K562 (cell line): ENCODE results near the gene AMOTL1. TPM values are rescaled to one million over a fixed set of nuclear protein-coding genes. Genes with fewer than 3 reads are reported as not detected.

Experiments
- ATAC-seq: fragments of 200-7000 bp; cut with Tn5 transposase; 3 replicates; pipeline ENCODE4 v1.9.1; 2020; ENCODE audit warnings: moderate library complexity
- BruUV-seq: library from RNA; stranded (reverse); fragments of 400-500 nt; replicated peaks from 2 replicates; lab custom pipeline; 2021; lab: Mats Ljungman, UMichigan
- CTCF ChIA-PET: fragments of 300-600 bp; formaldehyde crosslinking; extraction: SDS; loops from one replicate; lab custom pipeline; 2021; ENCODE audit warnings: low intra/inter-chr PET ratio; lab: Yijun Ruan, JAX
- POLR2A ChIA-PET: fragments of 300-600, 350-650 bp; sonication (Branson Sonifier 250); formaldehyde crosslinking; extraction: SDS; loops from one replicate; lab custom pipeline; 2021; ENCODE audit warnings: antibody characterized with exemption, inconsistent platforms; lab: Yijun Ruan, JAX
- DNase-seq, 4 experiments: peaks; one replicate each; pipeline versions ENCODE4 v3.0.0 to v3.0.0-alpha.2; 2011 to 2018; ENCODE audit warnings: low spot score in 3 of 4, mixed read lengths in 3 of 4; ENCODE audit errors: extremely low read depth in 1 of 4
- FAIRE-seq: peaks from 2 replicates; lab custom pipeline; 2011; peaks lifted over from hg19 to GRCh38; lab: Jason Lieb, UNC
- H2AFZ ChIP-seq: 2 replicates; pipeline ENCODE4 v1.6.0; 2011; ENCODE audit warnings: low read depth, low read length, control low read depth, inconsistent platforms
- H3K27ac ChIP-seq: fragments of 200-600 bp; 3 replicates; pipeline ENCODE4 v1.8.0; 2011; ENCODE audit warnings: low read depth, mild to moderate bottlenecking, control low read depth, inconsistent platforms, low read length, moderate library complexity, mixed read lengths; ENCODE audit errors: extremely low read depth
- H3K27me3 ChIP-seq, 2 experiments: fragments of 300-600 bp in 1 of 2; 2 replicates in 1 of 2; 3 replicates in 1 of 2; pipeline versions ENCODE4 v1.6.0 to v1.8.0; 2011; ENCODE audit warnings: inconsistent platforms in 2 of 2, low read length in 2 of 2, mild to moderate bottlenecking in 1 of 2, mixed read lengths in 1 of 2, moderate library complexity in 1 of 2; ENCODE audit not compliant: control insufficient read depth in 2 of 2, insufficient read depth in 2 of 2
- H3K36me3 ChIP-seq: fragments of 300-600 bp; 3 replicates; pipeline ENCODE4 v1.8.0; 2011; ENCODE audit warnings: mild to moderate bottlenecking, low read length, inconsistent platforms; ENCODE audit not compliant: control insufficient read depth, insufficient read depth
- H3K4me1 ChIP-seq, 2 experiments: fragments of 200-600 bp in 1 of 2; replicated peaks in 1 of 2; 2 replicates in 1 of 2; 3 replicates in 1 of 2; pipeline versions ENCODE4 v1.5.1 to v1.8.0; 2011; ENCODE audit warnings: inconsistent platforms in 2 of 2, low read length in 2 of 2, mild to moderate bottlenecking in 1 of 2, mixed read lengths in 1 of 2, moderate library complexity in 1 of 2; ENCODE audit not compliant: control insufficient read depth in 2 of 2, insufficient read depth in 2 of 2
- H3K4me2 ChIP-seq: 2 replicates; pipeline ENCODE4 v1.6.1; 2011; ENCODE audit warnings: low read length, control low read depth, inconsistent platforms, mixed read lengths; ENCODE audit not compliant: insufficient read depth
- H3K4me3 ChIP-seq: fragments of 200-600 bp; sonication (generic), shearing (Covaris generic); 2 replicates; pipeline ENCODE4 v1.5.1; 2016; ENCODE audit warnings: control low read depth, inconsistent platforms
- H3K79me2 ChIP-seq: fragments of 200-600 bp; 3 replicates; pipeline ENCODE4 v1.8.0; 2011; ENCODE audit warnings: low read length, inconsistent platforms; ENCODE audit not compliant: control insufficient read depth, insufficient read depth
- H3K9ac ChIP-seq, 2 experiments: 2 replicates each; pipeline versions ENCODE4 v1.6.0 to v1.6.1; 2011; ENCODE audit warnings: low read depth in 2 of 2, low read length in 2 of 2, control low read depth in 1 of 2, inconsistent platforms in 1 of 2, mild to moderate bottlenecking in 1 of 2, mixed read lengths in 1 of 2; ENCODE audit not compliant: insufficient read depth in 1 of 2
- H3K9me1 ChIP-seq: one replicate; pipeline ENCODE4 v1.6.0; 2011; ENCODE audit warnings: inconsistent platforms, mild to moderate bottlenecking, low read length, moderate library complexity; ENCODE audit not compliant: control insufficient read depth, insufficient read depth
- H3K9me3 ChIP-seq: replicated peaks from 2 replicates; pipeline ENCODE4 v1.5.1; 2011; ENCODE audit warnings: low read depth, low read length, inconsistent platforms; ENCODE audit not compliant: control insufficient read depth, insufficient read depth
- H4K20me1 ChIP-seq: replicated peaks from 2 replicates; pipeline ENCODE4 v1.6.1; 2011; ENCODE audit warnings: low read length, inconsistent platforms, mixed read lengths; ENCODE audit not compliant: control insufficient read depth, insufficient read depth
- CHD4 ChIP-seq: fragments of 200-600 bp; sonication (generic); IDR thresholded peaks from 3 replicates; pipeline ENCODE4 v1.6.1; 2012; ENCODE audit warnings: low read depth, mild to moderate bottlenecking, mixed read lengths, low read length, inconsistent platforms; ENCODE audit not compliant: insufficient read depth, insufficient replicate concordance, poor library complexity, severe bottlenecking
- DPF2 ChIP-seq: fragments of 450-650 bp; IDR thresholded peaks from 2 replicates; pipeline ENCODE4 v1.6.1; 2016
- ELF4 ChIP-seq: fragments of 450-650 bp; formaldehyde crosslinking; IDR thresholded peaks from 2 replicates; pipeline ENCODE4 v1.4.0; 2022; ENCODE audit warnings: missing genetic modification characterization
- ETV1 ChIP-seq: fragments of 450-650 bp; conservative IDR thresholded peaks from 2 replicates; pipeline ENCODE4 v1.6.1; 2016; ENCODE audit warnings: missing genetic modification characterization, control low read depth, low read depth, missing compliant biosample characterization
- FOXP4 ChIP-seq: sonication (generic); formaldehyde crosslinking; IDR thresholded peaks from 2 replicates; pipeline ENCODE4 v1.8.0; 2022; ENCODE audit warnings: mild to moderate bottlenecking, missing genetic modification reagents, borderline replicate concordance
- MYNN ChIP-seq, 2 experiments: sonication (generic); formaldehyde crosslinking in 1 of 2; IDR thresholded peaks; 2 replicates each; pipeline versions ENCODE4 v1.5.0 to v1.6.1; 2016 to 2020; ENCODE audit warnings: antibody characterized with exemption in 1 of 2, missing genetic modification reagents in 1 of 2
- PHF20 ChIP-seq: fragments of 450-650 bp; IDR thresholded peaks from 2 replicates; pipeline ENCODE4 v1.6.1; 2018; ENCODE audit not compliant: partially characterized antibody
- RBM25 ChIP-seq: fragments of 200-400 bp; formaldehyde crosslinking; IDR thresholded peaks from 2 replicates; pipeline ENCODE4 v1.6.1; 2018; ENCODE audit warnings: low read length, low read depth, moderate library complexity; ENCODE audit not compliant: severe bottlenecking
- RERE ChIP-seq: sonication (generic); formaldehyde crosslinking; IDR thresholded peaks from 2 replicates; pipeline ENCODE4 v1.8.0; 2023; ENCODE audit warnings: missing genetic modification reagents, mild to moderate bottlenecking, borderline replicate concordance
- RHOXF2B ChIP-seq: fragments of 250-450 bp; sonication (Bioruptor Pico); conservative IDR thresholded peaks from 2 replicates; pipeline ENCODE4 v1.5.1; 2021
- TCF15 ChIP-seq: fragments of 250-450 bp; sonication (Bioruptor Pico); IDR thresholded peaks from 2 replicates; pipeline ENCODE4 v1.8.0; 2022; ENCODE audit warnings: moderate library complexity, mild to moderate bottlenecking, inconsistent platforms
- ZKSCAN1 ChIP-seq: fragments of 150-350 bp; IDR thresholded peaks from 2 replicates; pipeline ENCODE4 v1.6.1; 2016; ENCODE audit warnings: low read depth, low read length
- WGBS: fragments of 100-300 bp; shearing (Covaris generic); methylation state at CpG from one replicate; pipeline ENCODE4 v1.1.6; 2016; ENCODE audit warnings: low coverage, mixed read lengths; ENCODE audit not compliant: insufficient coverage; ENCODE audit errors: missing lambda C conversion rate; 5-methylcytosine and 5-hydroxymethylcytosine counted together
- in situ Hi-C: fragments of 300-500 bp; cut with MboI; formaldehyde crosslinking; loops from 4 replicates; pipeline ENCODE4 v1.15.0; 2018; ENCODE audit warnings: inconsistent platforms, mixed read lengths
- intact Hi-C: fragments of 100-400 bp; cut with micrococcal nuclease; formaldehyde crosslinking; loops from 2 replicates; pipeline ENCODE4 v1.14.2; 2022
- polyA plus RNA-seq, 8 experiments: library from polyadenylated mRNA; depleted of rRNA in 4 of 8; stranded (reverse) in 5 of 8; unstranded in 3 of 8; fragments of >200 nt; fragmentation: Nextera tagmentation in 2 of 8; fragmentation: Illumina TruSeq in 1 of 8; extraction: Ambion mirVana in 2 of 8; extraction: Trizol in 1 of 8; gene quantifications; 2 replicates each; pipeline versions ENCODE4 v1.2.1 to v1.2.3, GENCODE V29; 2011 to 2014; ENCODE audit warnings: inconsistent platforms in 1 of 8, missing spikeins in 1 of 8
- total RNA-seq, 7 experiments: library from RNA; depleted of rRNA in 6 of 7; stranded (reverse); fragments of >200 nt in 6 of 7; fragmentation: Illumina TruSeq in 2 of 7; extraction: Trizol in 2 of 7; gene quantifications; 2 replicates each; pipeline versions ENCODE4 v1.2.1 to v1.2.3, GENCODE V29; 2011 to 2021; ENCODE audit warnings: low replicate concordance in 1 of 7

AMOTL1 gene
- total and polyA plus RNA-seq, 9 of the 15 experiments (the other 6 are each of a cell fraction or from before 2014, with no cell fraction given), result 4.0 to 35.4 (median 14.0) TPM

- peaks cover 0 to 37% of the 10 kb centered on the region in 2 experiments; a peak in 3 of 5 replicates for H3K4me1 ChIP-seq
- no TSS peak for BruUV-seq
- peak overlapping the region; percentile 70 for H3K4me2 ChIP-seq
- H3K27ac ChIP-seq, result peak overlapping the region; percentile 75
- peaks cover 20% of the 10 kb centered on the region; the same call in 2 of the 3 replicates for H3K36me3 ChIP-seq
- peak overlapping the region; percentile 5; the same call in 1 of the 2 replicates for H3K4me3 ChIP-seq
- in situ Hi-C loops, result no loop called here
- H3K27me3 ChIP-seq, result 0 out of 5 replicates have a peak, but pooled peaks cover 0 to 3% of the 10 kb centered on the region in 2 experiments
- H2AFZ ChIP-seq, result peak overlapping the region; percentile 60
- ChIA-PET POLR2A (interaction anchor here (0.5 to 1.0 kb wide), 6 partner anchors 8 to 35 kb away, joined by 3 to 5 read pairs (median 4); no protein-coding TSS in a partner anchor), CTCF (no interaction called here)
- ATAC-seq, result peak; percentile 83
- DNase-seq, result peak in 2 of 4 experiments; percentile 73 to 89
- H3K9me3 ChIP-seq, result no peaks in the 10 kb centered on the region
- H3K9ac ChIP-seq, result peak overlapping the region; percentile 24 to 75; a peak in 3 of 4 replicates
- FAIRE-seq, result peak; percentile 98
- no peaks in the 10 kb centered on the region for H3K9me1 ChIP-seq
- intact Hi-C loops, result no loop called here
- no peaks in the 10 kb centered on the region; the same call in 1 of the 2 replicates for H4K20me1 ChIP-seq
- WGBS, result 3% methylated on average over 8 of the region's 8 CpGs
- H3K79me2 ChIP-seq, result peaks cover 80% of the 10 kb centered on the region
- TF ChIP-seq ZKSCAN1, result no peak
- TF ChIP-seq RHOXF2B (CRISPR knock-in tag), result no peak
- TF ChIP-seq PHF20, result no peak
- TF ChIP-seq MYNN (IDR thresholded peaks at IDR 0.05), result peak; percentile 65; the same call in 1 of the 2 replicates
- TF ChIP-seq MYNN (CRISPR knock-in tag; IDR thresholded peaks at IDR 0.05), result no peak
- TF ChIP-seq ETV1 (tag), result peak; percentile 86
- TF ChIP-seq TCF15, result no peak
- peak; percentile 65 for TF ChIP-seq DPF2
- no peak for TF ChIP-seq CHD4
- no peak for TF ChIP-seq ELF4
- TF ChIP-seq RBM25, result no peak
- no peak for TF ChIP-seq RERE
- no peak for TF ChIP-seq FOXP4 (CRISPR knock-in tag)
Measured at GRCh38 chr11:94794287-94795168, 26.4 kb downstream of the AMOTL1 start.
